Thyroid gland (tissue), 4 donors: ENCODE results near the gene MPPED2.

Source experiments
- POLR2A ChIP-seq, 2 donors: fragments of 450-650 bp; IDR thresholded peaks; one replicate each; pipeline ENCODE4 v1.6.1; 2017; ENCODE audit warnings: antibody characterized with exemption in 2 of 2, mild to moderate bottlenecking in 2 of 2, moderate library complexity in 1 of 2
- TF ChIP-seq, protein P1 (sequence below), 6 experiments: fragments of 200-600 bp in 3 of 6; fragments of 450-650 bp in 3 of 6; sonication (generic) in 3 of 6; IDR thresholded peaks; one replicate each; pipeline ENCODE4 v1.5.1; 2016 to 2019; ENCODE audit warnings: antibody characterized with exemption in 6 of 6, mild to moderate bottlenecking in 2 of 6, inconsistent platforms in 1 of 6, moderate library complexity in 1 of 6

- TF ChIP-seq, protein P1, sequence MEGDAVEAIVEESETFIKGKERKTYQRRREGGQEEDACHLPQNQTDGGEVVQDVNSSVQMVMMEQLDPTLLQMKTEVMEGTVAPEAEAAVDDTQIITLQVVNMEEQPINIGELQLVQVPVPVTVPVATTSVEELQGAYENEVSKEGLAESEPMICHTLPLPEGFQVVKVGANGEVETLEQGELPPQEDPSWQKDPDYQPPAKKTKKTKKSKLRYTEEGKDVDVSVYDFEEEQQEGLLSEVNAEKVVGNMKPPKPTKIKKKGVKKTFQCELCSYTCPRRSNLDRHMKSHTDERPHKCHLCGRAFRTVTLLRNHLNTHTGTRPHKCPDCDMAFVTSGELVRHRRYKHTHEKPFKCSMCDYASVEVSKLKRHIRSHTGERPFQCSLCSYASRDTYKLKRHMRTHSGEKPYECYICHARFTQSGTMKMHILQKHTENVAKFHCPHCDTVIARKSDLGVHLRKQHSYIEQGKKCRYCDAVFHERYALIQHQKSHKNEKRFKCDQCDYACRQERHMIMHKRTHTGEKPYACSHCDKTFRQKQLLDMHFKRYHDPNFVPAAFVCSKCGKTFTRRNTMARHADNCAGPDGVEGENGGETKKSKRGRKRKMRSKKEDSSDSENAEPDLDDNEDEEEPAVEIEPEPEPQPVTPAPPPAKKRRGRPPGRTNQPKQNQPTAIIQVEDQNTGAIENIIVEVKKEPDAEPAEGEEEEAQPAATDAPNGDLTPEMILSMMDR (IDR thresholded peaks at IDR 0.05): no peak
- TF ChIP-seq POLR2A (IDR thresholded peaks at IDR 0.05): no peak
These were observed 31.6 kb upstream of the MPPED2 start for GRCh38 chr11:30617762-30618161.
